Effector CD4-positive, alpha-beta T cell (primary cell): ENCODE results near the gene GREB1.

Experiments
- DNase-seq: peaks from one replicate; pipeline ENCODE4 v3.0.0-alpha.2; 2020

Gene GREB1

GRCh38 chr2:11667194-11667593 lies 133.3 kb downstream of the GREB1 start:
- no peak for DNase-seq

- DNase-seq, result no peak
Measured at GRCh38 chr2:11667866-11668637, 134.2 kb downstream of the GREB1 start.

GRCh38 chr2:11669454-11670291 lies 135.8 kb downstream of the GREB1 start, which contains the start of gene NTSR2:
Gene NTSR2 (minus strand): TSS chr2:11670195. CDS start chr2:11670129, 66 bp downstream.
- no peak for DNase-seq

- DNase-seq, result no peak
Measured at GRCh38 chr2:11672407-11672806, 138.6 kb downstream of the GREB1 start.

GRCh38 chr2:11674983-11675382 lies 141.1 kb downstream of the GREB1 start:
- DNase-seq, result no peak

- no peak for DNase-seq
Measured at GRCh38 chr2:11675423-11676112, 141.7 kb downstream of the GREB1 start.

GRCh38 chr2:11676640-11677039 lies 142.8 kb downstream of the GREB1 start:
- DNase-seq, result no peak

- DNase-seq, result no peak
Measured at GRCh38 chr2:11677136-11678055, 143.6 kb downstream of the GREB1 start.

- DNase-seq, result no peak
Measured at GRCh38 chr2:11678306-11678960, 144.6 kb downstream of the GREB1 start.

- DNase-seq, result no peak
Measured at GRCh38 chr2:11679016-11679415, 145.2 kb downstream of the GREB1 start.

- no peak for DNase-seq
Measured at GRCh38 chr2:11679486-11680181, 145.8 kb downstream of the GREB1 start.

GRCh38 chr2:11680182-11680900 lies 146.5 kb downstream of the GREB1 start:
- DNase-seq, result no peak

GRCh38 chr2:11680901-11681721 lies 147.3 kb downstream of the GREB1 start:
- DNase-seq, result no peak

GRCh38 chr2:11681722-11682589 lies 148.1 kb downstream of the GREB1 start:
- DNase-seq, result peak; percentile 28

GRCh38 chr2:11682590-11682915 lies 148.7 kb downstream of the GREB1 start:
- DNase-seq, result no peak

- no peak for DNase-seq
Measured at GRCh38 chr2:11683476-11683875, 149.6 kb downstream of the GREB1 start.

GRCh38 chr2:11683966-11684365 lies 150.1 kb downstream of the GREB1 start:
- no peak for DNase-seq

GRCh38 chr2:11684894-11685460 lies 151.1 kb downstream of the GREB1 start:
- no peak for DNase-seq
